Embryonic facial prominence (tissue), 1 donor: ENCODE measurements around the gene NAP1L4.

Source experiments
- DNase-seq: peaks from one replicate; pipeline ENCODE4 v3.0.0-alpha.2; 2016; ENCODE audit errors: extremely low spot score

The NAP1L4 gene

DNA sequence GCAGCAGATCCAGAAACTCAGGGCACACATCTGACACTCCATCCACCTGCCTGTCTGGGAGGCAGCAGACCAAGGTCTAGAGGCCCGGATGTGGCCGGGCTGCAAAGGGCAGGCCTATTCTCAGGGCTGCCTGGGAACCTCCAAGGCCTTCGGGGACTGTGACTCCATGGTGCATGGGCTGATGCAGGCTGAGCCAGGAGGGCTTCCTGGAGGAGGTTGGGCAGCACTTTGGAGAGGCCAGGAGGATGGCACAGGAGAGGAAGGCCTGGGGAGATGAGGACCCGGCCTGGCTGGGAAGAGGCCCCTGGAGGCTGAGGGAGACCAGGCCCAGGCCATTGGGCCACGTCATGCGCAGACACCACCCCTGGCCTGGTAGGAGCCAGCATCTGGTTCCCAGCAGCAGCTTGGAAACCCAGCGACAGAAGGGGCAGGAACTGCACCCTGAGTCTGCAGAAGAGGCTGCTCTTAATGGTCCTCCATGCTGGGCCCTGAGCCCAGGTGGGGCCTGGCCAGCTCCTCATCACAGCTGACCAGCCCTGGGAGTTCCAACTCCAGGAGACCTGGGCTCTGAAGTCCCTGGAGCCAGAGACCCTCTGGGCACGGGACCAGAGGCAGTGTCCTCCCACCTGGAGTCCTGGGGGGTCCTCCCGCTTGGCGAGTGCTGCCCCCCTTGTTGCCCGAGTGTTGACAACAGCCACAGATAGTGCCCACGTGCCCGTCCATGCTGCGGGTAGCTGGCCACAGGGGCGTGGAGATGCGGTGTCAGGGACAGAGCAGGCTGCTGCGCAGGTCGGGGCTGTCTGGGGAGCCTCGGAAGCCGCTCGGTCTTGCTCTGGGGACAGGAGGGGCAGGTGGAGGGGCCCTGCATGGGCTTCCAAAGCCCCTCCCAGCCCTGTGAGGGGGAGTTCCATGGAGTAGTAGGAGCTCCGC lies 68.4 kb downstream of the NAP1L4 start:
- DNase-seq, result no peak

GRCh38 chr11:2922655-2923054 lies 69.5 kb downstream of the NAP1L4 start:
- no peak for DNase-seq

GRCh38 chr11:2921742-2922493 lies 70.2 kb downstream of the NAP1L4 start:
- DNase-seq, result no peak

- no peak for DNase-seq
These were observed 70.9 kb downstream of the NAP1L4 start for GRCh38 chr11:2921261-2921660.

- no peak for DNase-seq
These were observed 71.8 kb downstream of the NAP1L4 start for GRCh38 chr11:2920343-2920742.

DNA sequence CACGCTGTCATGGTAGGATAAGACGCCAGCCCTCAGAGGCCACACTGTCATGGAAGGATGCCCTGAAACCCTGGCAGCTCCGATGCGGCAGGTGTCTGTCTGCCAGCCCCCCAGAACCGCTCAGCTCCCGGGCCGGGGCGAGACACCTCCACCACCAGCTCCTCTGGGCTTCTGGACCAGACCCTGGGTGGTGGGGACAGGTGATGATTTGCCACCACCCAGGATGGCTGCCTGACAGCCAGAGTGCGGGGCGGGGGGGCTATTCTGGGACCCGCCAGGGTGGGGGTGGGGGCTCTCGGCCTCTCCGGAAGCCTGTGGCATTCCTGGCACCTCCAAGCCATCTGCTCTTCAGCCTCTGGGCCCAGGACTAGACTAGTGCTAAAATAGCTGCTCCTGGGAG lies 72.3 kb downstream of the NAP1L4 start:
- DNase-seq, result no peak

- no peak for DNase-seq
These were observed 72.9 kb downstream of the NAP1L4 start for GRCh38 chr11:2919188-2919587.

DNA sequence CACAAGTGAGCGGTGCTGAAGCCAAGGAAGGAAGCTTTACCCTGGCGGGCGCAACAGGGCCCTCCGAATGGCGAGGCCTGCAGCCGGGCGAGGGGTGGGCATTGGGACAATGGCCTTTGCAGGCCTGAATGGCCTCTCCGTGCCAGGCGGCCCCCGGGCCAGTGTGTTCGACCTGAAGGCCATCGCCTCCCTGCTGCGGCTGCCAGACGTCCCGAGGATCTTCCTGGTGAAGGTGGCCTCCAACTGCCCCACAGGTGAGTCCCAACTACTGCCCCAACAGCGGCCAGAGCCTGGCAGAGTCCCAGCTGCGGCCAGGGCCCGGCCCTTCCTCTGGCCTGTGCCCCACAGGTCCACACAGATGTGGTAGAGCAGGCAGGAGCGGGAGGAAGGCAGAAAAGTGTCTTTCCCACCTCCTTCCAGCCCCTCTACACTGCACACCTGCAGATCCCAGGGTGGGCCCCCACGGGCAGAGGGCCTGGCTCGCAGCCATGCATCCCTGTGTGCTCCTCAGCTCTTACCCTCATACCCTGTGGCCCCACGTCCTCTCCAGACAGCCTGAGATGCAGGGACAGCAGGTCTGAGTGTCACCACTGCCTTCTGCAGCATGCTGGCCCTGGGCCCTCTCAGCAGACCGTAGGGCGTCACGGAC lies 74.2 kb downstream of the NAP1L4 start:
- no peak for DNase-seq

DNA sequence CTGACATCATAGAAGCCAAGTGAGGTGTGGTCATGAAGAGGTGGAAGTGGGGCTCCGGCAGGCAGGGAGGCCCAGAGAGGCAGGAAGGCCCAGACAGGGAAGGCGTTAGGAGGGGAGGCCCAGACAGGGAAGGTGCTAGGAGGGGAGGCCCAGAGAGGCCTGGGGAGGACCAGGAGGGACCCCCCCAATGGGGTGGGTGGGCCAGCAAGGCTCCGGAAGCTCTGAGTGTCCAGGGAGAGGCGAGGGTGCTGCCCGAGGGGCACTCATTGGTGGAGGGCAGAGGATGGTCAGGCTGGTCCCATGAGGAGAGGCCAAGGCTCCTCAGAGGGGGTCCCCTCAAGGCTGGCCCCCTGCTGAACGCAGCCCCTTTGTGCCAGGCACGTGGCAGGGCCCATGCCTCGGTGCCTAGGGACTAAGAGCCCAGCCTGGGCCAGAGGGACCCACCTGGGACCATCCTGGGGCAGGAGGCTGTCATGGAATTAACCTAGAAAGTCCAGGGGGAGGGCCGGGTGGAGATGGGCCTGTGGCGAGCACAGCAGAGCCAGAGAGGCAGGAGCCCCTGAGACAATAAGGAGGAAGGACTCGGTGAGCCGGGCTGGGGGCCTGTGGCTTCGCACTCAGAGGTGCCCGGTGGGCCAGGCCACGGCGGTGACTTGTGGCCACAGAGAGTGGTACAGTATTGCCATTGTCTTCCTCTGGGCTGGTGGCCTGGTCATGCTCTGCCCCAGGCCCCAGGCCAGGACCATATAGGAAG lies 75.1 kb downstream of the NAP1L4 start:
- DNase-seq, result no peak

- DNase-seq, result no peak
These were observed 75.8 kb downstream of the NAP1L4 start for GRCh38 chr11:2916114-2916891.

DNA sequence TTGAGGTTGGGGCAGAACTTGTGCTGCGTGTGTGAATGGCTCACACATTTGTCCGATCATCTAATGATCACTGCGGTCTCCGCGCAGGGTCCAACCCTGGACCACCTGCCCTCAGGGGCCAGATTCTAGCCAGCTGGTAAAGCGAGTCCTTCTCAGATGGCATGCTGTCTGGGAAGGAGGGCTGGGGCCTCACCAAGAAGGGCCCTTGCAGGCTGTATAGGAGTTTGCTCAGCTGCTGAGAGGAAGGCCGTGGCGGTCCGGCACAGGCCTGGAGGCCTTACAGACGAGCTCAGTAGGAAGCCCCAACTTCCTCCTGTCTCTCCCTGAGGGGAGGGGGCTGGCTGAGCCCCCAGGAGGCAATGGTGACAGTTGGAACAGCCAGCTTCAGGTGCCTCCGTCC lies 76.7 kb downstream of the NAP1L4 start:
- DNase-seq, result no peak

DNA sequence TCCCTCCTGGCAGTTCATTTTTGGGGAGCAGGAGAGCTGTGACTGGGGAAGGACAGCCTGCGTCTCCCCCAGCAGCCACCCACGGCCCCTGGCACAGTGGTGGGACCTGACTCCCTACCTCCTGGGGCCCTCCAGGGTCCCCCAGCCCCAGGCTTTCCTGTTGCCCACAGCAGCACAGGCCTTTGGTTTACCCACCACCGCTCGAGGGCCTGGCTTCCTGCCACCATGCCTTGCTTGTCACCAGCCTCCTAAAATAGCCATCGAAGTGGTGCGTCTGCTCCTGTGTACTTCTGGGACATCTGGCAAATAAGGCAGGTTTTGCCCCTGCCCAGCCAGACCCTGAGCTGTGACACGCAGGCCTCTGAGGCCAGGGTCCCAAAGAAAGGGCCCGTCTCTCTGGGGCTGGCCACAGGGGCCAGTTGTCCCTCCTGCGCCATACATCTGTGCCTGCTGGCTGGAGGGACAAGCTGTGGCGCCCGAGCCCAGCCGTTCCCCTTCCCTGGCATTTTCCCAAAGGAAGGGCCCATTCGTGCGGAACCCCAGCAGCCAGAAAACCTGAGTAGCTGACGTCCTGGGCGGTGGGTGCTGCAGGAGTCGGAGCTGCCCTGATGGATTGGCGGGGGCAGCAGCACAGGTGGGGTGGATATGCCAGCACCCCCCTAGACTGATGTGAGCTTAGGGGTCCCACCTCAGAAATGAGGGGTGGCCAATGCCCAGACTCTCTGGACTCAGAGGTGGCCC lies 77.5 kb downstream of the NAP1L4 start:
- no peak for DNase-seq

- DNase-seq, result no peak
These were observed 78.4 kb downstream of the NAP1L4 start for GRCh38 chr11:2913776-2914175.

DNA sequence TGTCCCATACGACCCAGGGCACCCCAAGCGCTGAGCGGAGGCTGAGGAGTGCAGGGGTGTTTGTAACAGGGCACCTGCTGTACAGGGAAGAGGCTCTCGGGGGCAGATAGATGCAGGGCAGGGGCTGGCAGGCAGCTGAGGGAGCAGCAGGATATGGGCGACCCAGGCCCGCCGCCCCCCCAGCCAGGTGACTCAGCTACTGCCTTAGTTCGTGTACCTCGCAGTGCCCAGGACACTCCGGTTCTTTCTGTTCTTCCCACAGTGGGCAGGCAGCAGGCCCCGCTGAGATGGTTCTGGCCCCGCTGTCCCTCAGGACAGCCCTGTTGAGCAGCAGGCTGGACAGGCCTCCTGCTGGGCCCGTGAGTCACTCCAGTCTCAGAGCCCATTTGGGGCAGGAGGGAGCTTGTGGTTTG lies 79.1 kb downstream of the NAP1L4 start:
- DNase-seq, result no peak

DNA sequence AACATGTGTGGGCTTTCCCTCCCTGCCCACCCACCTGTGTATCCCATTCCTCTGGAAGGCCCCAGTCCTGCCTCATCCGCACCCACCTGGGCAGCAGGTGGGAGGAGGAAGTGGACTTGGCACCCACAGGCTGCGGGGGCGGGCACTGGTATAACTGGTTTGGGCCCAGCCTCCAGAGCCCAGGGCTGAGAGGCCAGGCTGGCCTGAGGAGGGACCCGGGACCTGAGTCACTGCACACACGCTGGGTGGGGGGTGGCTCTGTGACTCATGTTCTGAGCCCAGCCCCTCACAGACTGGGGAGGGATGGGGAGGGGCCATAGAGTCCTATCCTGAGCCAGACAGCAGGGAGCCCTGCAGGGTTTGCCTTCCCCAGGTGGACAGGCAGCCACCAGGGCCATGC lies 79.6 kb downstream of the NAP1L4 start:
- DNase-seq, result no peak

- no peak for DNase-seq
These were observed 80.2 kb downstream of the NAP1L4 start for GRCh38 chr11:2911785-2912391.

GRCh38 chr11:2911088-2911784 lies 80.9 kb downstream of the NAP1L4 start:
- DNase-seq, result no peak

DNA sequence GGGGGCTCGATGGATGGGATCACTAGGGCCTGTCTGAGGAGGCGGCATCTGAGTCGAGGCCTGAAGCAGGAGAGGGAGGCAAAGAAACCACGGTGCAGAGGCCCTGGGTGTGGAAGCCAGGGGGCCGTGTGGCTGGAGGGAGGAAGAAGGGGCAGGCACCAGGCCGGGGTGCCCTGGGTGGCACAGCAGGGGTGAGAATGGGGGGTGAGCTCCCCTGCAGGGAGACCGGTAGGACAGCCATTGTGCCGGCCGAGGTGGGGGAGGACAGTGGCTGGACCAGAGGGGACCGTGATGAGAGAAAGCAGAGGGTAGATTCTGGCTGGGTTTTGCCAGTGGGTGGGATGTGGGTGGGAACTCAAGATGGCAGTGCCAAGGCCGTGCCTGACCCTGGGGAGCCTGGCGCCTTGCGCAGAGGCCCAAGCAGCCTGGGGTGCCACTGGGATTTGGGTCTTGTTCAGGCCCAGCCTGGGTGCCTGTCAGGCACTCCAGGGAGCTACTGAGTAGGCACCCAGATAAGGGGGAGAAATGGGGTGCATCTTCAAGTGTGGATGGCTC lies 81.7 kb downstream of the NAP1L4 start:
- DNase-seq, result no peak
